Measurements from ENCODE around the gene THOC5.
"Not testable (repeated sequence)": the region's sequence is repeated elsewhere in the genome, so short reads cannot be mapped to it uniquely, and the experiment has no call there.

The THOC5 gene

DNA sequence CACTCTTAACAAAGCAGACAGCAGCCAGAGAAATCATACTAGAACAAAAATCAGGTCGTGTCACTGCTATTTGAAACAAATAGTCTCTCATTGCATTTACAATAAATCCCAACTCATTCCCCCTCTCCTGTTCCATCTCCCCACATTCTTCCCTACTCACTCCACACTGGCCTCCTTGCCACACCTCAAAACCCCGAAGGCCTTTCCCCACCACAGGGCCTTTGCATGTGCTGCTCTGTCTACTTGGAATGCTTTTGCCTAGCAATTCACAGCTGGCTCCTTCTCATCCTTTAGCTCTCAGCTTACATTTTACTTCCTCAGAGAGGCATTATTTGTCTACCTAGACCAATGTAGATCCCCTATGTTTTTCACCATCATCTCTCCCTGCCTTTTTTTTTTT lies 6.3 kb upstream of the THOC5 start:
- no peak for DNase-seq

DNA sequence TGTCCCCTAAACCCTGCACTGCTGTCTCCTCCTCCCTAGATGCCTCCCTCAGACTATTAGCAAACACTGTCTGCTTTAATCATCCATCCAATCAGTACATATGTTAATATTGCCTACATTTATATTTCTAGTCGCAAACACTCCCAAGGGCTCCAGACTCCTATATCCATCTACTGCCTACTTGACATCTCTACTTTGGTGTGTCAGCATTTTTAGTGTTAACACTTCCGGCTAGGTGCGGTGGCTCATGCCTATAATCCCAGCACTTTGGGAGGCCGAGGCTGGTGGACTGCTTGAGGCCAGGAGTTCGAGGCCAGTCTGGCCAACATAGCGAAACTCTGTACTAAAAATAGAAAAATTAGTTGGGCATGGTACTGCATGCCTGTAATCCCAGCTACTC lies 5.5 kb upstream of the THOC5 start:
- DNase-seq = no peak

DNA sequence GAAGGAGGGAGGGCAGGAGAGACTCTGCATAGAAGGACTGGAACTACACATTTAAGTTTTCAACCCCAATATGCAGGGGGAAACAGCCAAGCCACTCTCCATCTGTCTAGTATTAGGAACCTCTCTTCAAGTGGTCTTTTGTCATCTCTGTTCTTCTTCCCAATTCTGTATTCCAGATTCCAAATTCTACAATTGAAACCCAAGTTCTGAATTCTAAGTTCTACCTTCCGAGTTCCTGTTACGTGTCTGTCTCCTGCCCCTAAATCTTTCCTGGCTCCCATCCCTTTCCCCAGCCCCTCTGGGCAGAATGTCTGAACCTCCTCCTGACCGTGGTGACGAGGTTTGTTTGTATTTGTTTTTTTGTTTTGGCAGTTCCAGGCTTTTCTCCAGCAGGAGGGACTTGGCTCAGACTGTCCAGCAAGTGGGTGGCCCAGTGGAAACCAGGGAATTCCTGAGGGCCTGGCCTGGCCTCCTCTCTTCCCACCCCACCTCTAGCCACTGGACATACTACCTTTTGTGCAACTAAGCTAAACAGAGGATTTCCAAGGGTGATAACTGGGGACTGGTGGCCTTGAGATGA lies 1.6 kb upstream of the THOC5 start:
- no peak for DNase-seq

DNA sequence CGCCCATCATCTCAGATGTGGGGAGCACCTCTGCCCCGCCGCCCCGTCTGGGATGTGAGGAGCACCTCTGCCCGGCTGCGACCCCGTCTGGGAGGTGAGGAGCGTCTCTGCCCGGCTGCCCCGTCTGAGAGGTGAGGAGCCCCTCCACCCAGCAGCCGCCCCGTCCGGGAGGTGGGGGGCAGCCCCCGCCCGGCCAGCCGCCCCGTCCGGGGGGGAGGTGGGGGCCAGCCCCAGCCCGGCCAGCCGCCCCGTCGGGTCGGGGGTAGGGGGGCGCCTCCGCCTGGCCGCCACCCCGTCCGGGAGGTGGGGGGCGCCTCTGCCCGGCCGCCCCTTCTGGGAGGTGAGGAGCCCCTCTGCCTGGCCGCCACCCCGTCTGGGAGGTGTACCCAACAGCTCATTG lies 1.2 kb downstream of the THOC5 start:
- not testable (repeated sequence) for DNase-seq

DNA sequence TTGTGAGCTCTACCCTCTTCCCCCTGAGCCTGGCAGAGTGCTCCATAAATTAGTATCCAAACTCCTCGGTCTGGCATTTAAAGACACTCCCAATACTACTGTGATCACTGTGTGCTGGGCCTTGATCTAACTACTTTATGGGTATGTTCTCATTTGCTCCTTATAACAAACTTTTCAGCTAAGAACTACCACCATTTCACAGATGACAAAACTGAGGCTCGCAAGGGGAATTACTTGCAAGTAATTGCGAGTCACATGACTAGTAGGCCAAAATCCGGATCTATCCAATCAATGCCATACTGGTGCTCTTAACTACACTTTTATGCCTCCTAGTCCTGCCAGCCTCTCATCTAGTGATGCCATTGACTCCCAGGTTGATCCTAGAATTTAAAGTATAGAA lies 3.6 kb downstream of the THOC5 start:
- DNase-seq = no peak

DNA sequence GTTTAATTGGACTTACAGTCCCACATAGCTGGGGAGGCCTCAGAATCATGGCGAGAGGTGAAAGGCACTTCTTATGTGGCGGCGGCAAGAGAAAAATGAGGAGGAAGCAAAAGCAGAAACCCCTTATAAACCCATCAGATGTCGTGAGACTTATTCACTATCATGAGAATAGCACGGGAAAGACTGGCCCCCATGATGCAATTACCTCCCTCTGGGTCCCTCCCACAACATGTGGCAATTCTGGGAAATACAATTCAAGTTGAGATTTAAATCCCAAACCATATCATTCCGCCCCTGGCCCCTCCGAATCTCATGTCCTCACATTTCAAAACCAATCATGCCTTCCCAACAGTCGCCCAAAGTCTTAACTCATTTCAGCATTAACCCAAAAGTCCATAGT lies 8.5 kb downstream of the THOC5 start:
- not testable (repeated sequence) for DNase-seq

DNA sequence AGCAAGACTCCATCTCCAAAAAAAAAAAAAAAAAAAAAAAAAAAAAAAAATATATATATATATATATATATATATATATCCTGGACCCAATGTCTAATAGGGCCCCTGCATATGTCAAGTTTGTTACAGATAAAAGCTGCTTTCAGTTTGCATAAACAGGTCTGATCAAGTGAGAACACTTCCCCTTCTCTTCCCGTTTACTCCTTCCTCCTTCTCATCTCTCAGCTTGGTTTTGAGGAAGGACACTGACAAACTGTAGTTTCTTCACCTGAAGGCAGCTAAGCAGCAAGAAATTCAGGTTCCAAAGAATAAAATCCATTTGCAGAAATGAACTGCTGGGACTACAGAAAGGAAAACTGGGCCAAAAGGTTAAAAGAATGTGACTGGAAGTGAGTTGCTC lies 11.7 kb downstream of the THOC5 start:
- DNase-seq = no peak

DNA sequence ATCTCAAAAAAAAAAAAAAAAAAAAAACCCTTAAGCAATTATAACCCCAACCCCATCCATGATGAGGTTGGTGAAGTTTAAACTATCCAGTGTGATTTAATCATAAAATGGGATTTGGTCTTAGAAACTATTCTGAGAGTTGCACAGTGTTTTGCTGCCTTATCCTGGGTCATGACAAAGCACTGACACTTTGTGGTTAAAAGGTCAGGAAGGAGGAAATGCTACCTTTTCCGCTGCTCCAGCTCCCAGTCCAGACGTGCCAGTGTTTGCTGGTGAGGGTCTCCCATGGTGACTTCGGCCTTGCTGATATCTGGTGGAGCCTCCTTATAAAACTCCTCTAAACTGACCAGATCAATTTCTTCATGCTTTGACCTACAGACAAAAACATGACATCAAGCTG lies 14.5 kb downstream of the THOC5 start:
- DNase-seq = no peak

DNA sequence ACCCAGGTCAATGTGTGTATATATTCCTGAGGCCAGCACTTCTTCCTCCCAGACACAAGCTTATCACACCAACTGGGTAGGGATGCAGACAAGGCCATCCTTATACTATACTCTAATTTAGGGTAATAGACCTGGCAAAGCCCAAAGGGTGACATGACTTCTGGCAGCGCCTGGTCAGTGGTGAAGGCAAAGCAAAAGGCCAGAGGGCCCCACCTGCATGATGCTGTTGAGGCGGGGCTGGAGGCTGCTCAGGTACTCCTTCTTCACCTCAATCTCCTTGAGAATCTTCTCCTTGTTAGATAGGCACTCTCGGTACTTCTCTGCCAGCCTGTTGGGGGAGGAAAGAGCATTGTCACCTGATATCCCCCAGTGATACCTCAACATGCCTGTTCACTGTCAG lies 17.1 kb downstream of the THOC5 start:
- no peak for DNase-seq

DNA sequence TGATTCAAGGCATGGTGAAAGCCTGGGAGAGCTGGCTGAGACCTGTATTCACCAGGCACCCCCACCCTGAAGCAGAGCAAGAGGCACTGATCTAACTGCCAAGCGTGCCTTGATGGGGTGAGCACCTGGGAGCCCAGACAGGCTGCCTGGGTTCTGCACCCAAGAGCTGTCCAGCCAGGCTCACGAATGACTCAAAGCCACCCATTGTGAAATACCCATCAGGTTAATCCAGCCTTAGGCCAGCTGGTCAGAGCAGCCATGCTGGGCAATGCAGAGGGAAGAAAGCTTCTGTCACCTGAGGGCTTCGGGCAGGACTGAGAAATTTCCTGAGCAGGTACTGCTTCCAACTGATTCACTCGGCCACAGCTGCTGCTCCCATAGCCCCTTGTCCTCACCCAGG lies 22.1 kb downstream of the THOC5 start:
- no peak for DNase-seq

DNA sequence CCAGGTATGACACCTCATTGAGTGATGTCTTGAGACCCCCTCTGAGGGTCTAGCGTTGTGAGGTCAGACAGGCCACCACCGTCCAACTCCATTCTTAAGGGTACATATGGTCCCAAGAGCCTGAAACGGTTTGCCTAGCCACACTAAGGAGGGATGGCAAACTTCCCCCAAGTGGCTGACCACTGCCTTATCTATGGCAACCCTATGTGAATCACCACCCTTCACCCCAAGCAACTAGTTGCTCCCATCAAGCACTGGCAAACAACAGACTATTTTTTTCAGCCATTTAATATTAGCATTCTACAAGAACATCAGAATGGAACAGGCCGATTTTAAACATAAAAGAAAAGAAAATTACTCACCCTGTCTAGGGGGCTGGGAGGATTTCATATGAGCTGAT lies 22.8 kb downstream of the THOC5 start:
- DNase-seq = no peak

DNA sequence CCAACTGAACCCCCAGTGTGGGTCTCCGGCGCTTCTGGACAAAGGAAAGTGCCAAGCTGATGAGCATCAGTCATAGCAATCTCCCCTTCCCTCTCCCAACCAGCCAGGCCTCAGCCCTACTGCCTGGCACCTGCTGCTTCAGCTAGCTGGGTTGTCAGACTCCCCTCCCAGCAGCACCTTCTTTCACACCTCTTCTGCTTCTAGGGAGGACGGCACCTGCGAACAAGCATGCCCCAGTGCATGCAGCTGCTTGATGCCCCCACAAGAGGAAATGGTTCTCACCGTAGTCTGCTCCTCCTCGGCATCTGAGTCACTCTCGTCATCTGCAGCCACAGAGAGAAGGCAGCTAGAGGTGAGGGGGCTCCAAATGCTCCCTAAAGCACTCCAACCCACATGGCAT lies 25.4 kb downstream of the THOC5 start:
- DNase-seq = no peak

DNA sequence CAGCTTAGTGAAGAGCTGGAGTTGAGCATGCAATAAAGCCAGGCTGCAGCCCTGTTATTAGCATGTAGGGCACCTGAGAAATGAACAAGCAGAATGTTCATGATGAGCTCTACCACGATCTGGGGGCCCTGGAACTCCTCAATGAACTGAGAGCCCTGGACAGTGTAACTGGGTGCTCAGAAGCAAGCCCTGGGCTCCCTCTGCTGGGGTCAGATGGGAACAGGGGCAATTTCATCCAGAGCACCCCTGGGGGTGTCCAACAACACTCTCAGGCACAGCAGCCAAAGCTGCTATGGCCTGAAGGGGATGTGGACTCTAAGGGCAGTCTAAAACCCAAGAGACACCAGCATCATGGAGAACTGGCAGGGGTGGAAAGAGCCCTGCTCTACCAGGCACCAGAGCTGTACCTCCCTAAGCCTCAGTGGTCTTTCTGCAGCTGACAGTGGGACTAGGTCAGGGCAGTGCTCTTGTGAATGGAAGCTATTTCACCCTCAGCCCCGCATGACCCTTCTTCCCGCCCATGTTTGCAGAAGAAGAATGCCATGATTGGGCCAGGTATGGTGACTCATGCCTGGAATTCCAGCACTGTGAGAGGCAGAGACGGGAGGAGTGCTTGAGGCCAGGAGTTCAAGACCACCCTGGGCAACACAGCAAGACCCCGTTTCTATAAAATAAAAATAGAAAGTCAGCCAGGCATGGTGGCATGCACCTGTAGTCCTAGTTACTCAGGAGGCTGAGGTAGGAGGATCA lies 28.9 kb downstream of the THOC5 start:
- DNase-seq = no peak

DNA sequence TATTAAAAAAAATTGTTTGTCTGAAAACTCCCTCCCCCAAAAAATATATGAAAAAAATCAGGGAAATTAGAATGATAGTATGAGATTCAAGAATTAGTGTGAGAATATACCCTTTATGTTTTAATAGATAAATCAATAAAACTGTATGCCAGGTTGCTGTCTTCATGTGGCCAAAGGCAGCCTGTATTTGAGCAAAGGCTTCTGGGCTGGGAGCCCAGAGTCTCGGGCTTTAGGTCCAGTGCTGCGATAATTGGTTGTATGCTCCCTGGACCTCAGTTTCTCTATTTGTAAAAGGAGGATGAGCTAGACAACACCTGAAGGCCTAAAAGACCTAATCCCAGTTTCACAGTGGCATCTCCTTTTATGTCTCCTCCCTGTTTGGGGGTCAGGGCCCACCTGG lies 29.8 kb downstream of the THOC5 start:
- DNase-seq = no peak

DNA sequence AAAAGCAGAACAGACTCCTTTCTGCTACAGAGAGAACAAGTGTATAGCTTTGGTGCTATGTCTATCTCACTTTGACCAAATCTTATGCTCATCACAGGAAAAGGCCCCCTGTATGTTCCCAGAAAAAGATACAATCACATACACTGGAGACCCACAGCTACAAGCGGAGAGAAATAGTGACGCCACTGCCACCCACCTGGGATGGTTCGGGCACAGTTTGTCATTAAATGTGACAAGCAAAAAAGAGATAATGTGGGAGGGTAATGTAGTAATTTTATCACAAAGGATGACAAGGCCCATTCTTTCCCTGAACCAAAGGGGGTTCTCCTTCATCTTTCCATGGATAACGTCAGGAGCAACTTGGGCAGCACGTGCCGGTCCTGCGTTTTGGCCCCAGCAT lies 32.0 kb downstream of the THOC5 start:
- no peak for DNase-seq

DNA sequence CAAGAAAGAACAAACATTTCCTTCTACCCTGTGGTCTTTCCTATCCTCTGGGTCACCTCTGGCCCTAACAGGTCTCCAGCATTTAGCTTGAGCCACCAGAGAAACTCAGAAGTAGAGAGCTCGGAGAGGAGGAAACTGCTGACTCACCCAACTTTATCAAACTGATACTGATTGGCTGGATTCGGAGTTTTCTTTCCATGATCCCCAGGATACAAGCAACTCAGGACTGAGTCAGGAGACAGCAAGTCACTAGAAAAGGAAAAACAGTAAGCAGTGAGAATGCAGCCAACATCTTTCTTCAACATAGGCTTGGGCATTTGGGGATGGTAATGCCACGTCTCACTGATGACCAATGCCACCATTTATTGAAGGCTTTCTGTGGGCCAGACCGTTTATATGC lies 32.7 kb downstream of the THOC5 start:
- no peak for DNase-seq

DNA sequence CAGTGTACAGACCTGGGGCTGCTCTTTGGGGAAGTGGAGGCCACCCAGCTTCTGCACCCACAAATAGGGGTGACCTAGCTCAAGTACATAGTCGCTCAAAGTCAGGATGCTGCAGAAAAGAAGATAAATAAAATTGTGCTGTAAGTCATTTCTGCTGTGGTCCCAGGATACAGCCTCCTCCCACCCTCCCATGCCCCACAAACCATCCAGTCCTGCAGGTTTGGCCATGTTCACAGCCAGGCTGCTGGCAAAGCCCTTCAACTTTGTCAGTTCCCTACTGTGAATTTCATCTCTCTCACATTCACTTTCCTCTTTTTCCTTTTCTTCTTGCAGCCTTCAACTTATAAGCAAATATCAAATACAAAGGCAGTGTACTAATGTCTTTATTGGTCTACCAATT lies 33.6 kb downstream of the THOC5 start:
- DNase-seq = no peak

DNA sequence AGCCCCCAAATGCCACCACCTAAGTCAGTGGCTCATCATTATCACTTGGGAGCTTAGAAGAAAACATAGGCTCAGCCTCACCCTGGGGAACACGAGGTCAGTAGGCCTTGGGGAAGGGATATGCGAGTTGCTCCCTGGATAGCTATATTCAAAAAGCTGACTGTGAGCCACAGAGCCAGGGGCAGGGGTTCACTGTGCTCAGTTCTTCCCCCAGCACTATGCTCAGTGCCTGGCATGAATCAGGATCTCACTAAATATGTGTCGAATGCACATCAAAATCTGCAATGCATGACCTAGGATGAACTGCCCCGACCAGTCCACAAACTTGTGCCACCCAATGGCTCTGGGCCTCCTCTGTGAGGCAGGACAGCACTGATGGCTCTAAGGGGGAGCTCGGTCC lies 35.1 kb downstream of the THOC5 start:
- no peak for DNase-seq

DNA sequence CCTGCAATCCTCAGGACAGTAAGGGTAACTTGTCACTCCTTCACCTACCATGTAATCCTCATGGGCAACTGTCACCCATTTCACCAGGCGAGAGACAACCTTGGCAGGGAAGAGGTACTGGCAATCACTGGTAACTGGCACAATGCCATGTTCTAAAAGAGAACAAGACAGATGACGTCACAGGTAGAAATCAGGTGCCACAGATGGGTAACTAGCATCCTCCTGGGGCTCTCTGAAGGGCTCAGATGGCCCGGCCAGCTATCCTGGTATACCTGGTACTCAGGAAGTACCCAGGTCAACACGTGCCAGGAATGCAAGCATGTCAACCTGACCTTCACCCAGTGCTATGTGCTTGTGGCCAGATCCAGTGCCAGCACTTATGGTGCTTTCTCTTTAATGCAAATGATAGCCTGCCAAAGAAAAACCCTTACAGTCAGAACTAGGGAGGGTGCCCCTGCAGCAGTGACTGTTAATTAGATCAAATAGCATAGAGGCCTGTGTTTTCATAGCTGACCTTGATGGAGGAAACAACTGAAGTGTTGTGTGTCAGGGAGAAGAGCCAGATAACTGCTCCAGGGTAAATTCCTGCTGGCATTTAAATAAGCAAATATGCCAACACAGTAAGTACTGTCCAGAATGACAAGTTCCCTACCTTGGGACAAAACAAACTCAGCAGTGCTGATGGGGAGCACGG lies 36.2 kb downstream of the THOC5 start:
- no peak for DNase-seq

DNA sequence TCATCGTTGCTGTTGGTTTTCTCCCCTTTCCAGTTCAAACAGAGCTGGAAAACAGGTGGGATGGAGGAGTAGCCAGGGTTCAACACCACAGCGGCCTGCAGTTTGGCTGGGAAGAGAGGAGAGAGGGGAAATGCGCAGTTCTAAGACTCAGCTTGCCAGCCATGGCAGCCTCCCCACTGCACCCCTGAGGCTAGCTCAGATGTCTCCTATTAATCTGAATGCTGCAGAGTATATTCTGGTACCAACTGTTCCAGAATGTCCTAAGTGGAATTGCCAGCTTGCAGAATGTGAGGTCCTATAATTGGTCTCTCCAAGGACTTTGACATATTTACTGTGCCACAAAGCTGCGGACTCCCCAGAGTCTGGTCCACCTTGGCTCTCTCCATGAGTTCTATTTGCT lies 41.5 kb downstream of the THOC5 start:
- DNase-seq = no peak

DNA sequence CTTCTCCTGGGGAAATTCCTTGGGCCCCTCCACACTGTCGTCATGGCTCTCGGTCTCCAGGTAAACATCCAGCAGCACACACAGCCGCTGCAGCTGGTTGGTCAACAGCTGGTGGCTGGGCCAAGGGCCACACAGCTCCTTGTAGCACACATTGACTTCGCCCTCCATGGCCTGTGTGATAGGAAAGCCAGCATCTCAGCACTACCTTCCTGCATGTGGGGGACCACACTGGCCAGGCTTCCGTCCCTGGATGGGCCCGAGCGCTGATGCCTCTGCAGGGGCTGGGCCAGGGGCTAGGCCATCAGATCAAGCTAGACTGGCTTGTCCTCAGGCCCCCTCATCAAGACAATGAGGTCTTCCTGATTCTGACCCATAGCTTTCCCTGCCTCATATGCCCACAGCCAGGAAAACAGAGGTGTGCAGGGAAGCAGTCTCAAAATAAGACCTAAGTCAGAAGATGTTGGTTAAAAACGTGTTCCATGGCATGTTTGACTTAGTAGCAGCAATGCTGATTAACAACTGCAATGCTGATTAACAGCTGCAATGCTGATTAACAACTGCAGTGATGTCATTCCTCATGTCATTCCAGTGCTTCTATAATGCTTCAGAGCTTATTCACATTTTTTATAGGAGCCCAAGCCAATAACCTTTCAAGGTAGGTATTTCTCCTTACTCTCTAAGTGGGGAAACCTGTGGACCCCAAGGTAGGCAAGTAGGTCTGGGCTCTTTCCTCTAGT lies 42.3 kb downstream of the THOC5 start:
- DNase-seq = no peak

DNA sequence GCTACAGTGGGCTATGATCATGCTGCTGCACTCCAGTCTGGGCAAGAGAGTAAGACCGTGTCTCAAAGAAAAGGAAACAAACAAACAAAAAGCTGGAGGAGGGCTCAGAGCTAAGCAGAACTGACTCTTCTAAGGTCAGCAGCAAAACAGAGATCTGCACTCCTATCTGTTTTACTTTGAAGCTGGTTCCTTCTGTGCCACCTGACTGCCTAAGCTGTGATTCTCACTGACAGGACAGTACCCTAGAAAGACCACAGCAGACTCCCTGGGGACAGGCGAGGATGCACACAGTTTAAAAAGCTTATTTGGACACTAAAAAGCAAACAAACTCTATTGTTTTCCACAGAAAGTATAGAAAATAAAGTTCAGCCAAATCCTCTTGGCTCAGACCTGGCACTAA lies 43.0 kb downstream of the THOC5 start:
- no peak for DNase-seq

DNA sequence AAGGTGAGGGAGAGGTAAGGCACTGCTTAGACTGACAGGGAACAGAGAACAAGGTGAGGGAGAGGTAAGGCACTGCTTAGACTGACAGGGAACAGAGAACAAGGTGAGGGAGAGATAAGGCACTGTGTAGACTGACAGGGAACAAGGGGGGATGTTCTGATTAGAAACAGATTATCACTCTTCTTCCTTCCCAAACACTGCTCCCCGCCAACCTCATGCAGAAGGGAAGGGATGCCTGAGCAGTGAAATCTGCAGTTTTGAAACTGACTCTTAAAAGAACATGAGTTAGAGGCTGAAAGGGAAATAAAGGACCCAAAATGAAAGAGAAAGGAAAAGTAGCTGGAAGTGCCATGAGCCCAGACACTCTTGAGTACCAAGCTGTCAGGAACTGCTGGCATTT lies 43.7 kb downstream of the THOC5 start:
- no peak for DNase-seq

DNA sequence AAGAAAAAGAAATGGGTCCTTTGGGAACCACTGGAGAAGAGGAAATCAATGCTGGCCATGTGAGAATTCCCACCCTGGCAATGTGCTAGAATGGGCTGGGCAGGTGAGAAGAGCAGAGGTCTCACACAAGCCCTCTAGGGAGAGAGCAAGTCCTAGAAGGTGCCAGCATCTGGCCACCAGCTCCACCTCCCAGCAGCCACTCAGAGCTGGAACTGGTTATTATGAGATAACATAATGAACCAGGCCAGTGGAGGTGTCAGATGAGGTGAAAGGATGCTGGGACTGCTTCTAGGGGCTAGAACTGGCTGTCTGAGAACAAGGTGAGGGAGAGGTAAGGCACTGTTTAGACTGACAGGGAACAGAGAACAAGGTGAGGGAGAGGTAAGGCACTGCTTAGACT lies 44.3 kb downstream of the THOC5 start:
- DNase-seq = no peak

Measured in NCI-H1930 (cell line).